ENCODE measurements around the gene DDC.

The DDC gene

DNA sequence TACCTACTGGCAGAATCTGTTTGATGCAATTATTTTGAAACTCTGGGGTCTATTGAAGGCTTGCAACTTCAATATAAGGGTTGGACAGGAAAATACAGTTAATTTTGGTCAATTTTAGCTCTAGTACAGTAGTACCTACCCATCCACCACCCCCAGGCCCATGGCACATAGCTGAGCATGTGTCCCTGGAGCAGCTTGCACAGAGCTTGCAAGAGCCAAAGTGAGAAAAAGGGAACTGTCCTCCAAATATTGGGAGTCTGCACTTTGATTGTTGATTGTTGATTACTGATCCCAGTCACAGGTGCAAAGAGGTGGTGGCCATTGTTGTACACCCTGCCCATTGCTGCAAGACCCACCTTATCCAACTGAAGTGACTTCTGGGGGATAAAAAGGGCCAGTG lies 52.8 kb downstream of the DDC start:
- no peak for TF ChIP-seq CTCF (IDR thresholded peaks at IDR 0.05; ENCODE audit: borderline replicate concordance, insufficient read depth, low read depth, low read length)
- no peak overlapping the region for H3K4me3 ChIP-seq (ENCODE audit: low read depth, low read length)

- no peak for TF ChIP-seq CTCF (IDR thresholded peaks at IDR 0.05; ENCODE audit: borderline replicate concordance, insufficient read depth, low read depth, low read length)
- no peak overlapping the region for H3K4me3 ChIP-seq (ENCODE audit: low read depth, low read length)
Observed at GRCh38 chr7:50509459-50509858, 55.7 kb downstream of the DDC start.

DNA sequence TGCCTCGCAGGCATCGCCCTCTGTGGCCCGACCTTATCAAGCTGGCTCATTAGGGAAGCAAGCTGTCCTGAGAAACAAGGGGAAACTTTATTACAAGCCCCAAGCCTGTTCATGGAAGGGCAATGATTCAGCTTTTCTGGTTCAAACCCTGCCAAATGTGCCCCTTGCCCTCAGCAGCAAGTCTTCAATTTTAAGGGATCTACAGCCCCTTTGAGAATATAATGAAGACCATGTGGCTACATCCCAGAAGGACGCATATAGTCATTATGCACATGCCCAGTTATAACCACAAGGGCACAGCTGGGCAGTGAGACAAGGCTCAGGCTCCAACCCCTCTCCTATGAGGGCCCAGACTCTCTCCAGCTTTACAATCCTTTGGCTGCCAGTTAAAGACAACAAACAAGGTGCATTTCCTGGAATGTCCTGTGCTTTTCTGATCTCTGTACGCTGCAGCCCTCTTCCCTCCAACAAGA lies 56.7 kb downstream of the DDC start:
- no peak for TF ChIP-seq CTCF (IDR thresholded peaks at IDR 0.05; ENCODE audit: borderline replicate concordance, insufficient read depth, low read depth, low read length)
- no peak overlapping the region for H3K4me3 ChIP-seq (ENCODE audit: low read depth, low read length)

DNA sequence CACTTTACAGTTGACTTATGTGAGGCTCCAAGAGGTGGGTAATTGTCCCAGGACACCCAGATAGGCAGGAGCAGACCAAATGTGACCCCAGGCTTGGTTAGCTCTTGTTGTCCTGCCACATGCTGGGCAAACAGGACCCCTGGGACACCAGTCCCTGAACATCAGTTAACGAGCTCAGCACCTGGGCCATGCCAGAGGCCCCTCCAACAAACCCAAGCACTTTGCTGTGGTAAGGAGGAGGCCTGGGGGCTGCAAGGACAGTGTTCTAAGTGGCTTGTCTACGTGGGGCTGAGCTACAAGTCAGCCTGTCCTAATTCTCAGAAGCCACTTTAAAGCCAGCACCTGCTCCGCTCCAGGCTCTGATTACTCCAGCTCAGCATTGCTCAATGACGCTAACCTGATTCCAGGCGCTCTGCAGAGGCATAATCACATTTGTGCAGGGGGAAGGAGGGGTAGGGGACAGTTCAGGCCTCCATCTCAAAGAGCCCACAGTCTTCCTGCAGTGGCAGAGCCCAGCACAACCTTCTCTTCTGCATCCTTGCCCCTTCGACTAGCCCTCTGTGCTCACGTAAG lies 57.2 kb downstream of the DDC start:
- TF ChIP-seq CTCF (IDR thresholded peaks at IDR 0.05; ENCODE audit: borderline replicate concordance, insufficient read depth, low read depth, low read length) = no peak
- H3K4me3 ChIP-seq (ENCODE audit: low read depth, low read length) = no peak overlapping the region

- H3K4me3 ChIP-seq (ENCODE audit: low read depth, low read length) = no peak overlapping the region
- no peak for TF ChIP-seq CTCF (IDR thresholded peaks at IDR 0.05; ENCODE audit: borderline replicate concordance, insufficient read depth, low read depth, low read length)
Observed at GRCh38 chr7:50505553-50506210, 59.5 kb downstream of the DDC start.

DNA sequence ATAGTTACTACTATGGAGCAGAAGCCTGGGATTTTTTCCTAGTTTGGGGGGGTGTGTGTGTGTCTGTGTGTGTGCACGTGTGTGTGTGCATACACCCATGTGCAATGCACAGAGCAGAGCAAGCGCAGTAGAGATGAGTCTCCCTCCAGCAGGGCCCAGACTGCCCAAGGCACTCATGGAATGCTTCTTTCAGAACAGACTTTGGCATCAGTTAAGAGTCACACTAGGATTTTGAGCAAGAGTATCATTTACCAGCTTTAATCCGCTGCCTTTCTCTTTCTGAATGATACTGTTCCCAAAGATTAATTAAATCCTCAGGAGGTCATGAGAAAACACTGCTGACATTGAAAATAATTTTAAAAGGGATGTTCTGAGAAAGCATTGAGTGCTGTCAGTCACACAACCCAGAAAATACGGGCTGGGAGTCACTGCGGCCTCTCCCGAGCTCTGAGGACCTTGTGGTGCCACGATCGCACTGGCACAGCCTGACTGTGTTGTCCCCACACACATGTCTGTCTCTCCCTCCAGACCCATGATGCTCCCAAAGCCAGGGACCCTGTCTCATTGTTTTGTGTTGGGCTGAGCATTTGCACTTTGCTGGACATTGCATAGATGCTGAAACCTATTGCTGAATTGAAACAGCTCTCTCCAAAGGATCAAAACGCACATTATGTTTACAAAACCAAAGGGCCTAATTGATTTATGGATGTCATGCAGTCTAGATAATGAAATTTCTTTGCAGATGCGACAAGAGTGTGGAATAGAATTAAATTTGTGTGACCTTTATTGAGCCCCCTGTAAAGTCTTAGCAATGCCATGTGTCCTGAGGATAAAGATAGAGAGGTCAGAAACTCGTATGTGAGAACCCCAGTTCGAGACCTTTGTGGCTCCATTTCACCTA lies 60.3 kb downstream of the DDC start:
- no peak for TF ChIP-seq CTCF (IDR thresholded peaks at IDR 0.05; ENCODE audit: borderline replicate concordance, insufficient read depth, low read depth, low read length)

More for the DNA sequence above, 60.3 kb downstream of the DDC start:
- no peak overlapping the region for H3K4me3 ChIP-seq (ENCODE audit: low read depth, low read length)
